Activated T-cell treated with anti-CD3 and anti-CD28 coated beads, Interleukin-2, amount 50 U/mL, for 1 hour (primary cell): ENCODE data around the gene WBP1.

Experiments
- DNase-seq: peaks from one replicate; pipeline ENCODE4 v3.0.0-alpha.2; 2020

The WBP1 gene

GRCh38 chr2:74505448-74506246 lies 47.4 kb downstream of the WBP1 start:
- no peak for DNase-seq

- peak; percentile 99 for DNase-seq
These were observed 49.1 kb downstream of the WBP1 start, which contains the start of gene PCGF1 for GRCh38 chr2:74507145-74507925. PCGF1 (minus strand) TSS chr2:74507695; CDS start chr2:74507668, 27 bp downstream.

- DNase-seq = no peak
These were observed 49.8 kb downstream of the WBP1 start for GRCh38 chr2:74507926-74508520.

- DNase-seq = no peak
These were observed 52.0 kb downstream of the WBP1 start for GRCh38 chr2:74510272-74510671.
